ENCODE results near the gene UTS2R.

Gene UTS2R

DNA sequence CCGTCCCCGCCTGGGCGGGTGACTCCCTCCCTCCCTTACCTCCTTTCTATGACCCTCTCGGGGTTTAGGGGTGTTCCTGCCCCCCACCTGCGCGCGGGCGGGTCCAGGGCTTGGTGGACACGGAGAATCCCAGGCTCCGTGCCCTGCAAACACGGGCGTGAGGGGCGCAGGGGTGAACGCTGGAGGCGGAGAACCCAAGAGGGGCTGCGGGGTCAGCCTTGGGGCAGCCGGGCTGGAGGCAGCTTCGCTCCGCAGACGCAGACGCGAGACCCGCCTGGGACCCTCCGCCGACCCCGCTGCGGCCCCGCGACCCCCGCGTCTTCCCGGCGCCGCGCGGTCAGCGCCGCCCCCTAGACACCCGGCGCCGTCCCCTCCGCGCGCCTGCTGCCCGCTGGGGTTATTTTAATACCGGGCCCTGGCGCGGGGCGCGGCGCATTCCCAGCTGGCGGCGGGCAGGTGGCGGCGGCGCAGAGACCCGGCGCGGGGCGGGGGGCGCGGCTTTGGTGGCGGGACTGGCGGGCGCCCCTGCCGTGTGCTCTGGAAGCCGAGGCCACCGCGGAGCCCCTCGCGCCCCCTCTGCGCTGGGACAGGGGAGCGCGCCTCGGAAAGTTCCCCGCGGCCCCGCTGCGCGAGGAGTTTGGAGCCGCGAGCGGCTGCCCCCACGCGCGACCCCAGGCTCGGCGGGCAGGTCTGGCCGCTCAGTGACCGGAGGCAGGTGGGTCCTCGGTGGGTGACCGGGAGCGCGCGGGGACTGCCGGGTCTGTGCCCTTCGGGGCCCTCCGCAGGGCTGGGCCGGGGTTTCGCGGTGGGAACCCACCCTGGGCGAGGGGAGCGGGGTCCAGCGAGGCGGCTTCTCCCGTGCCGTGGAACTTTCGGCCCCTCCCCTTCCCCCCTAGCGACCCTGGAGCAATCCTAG, at the start of gene UTS2R:
Gene UTS2R (plus strand): TSS at position 433 of the 916 bp plus-strand sequence. CDS start 2,560 bp downstream, outside the sequence.
- no peak for DNase-seq

DNA sequence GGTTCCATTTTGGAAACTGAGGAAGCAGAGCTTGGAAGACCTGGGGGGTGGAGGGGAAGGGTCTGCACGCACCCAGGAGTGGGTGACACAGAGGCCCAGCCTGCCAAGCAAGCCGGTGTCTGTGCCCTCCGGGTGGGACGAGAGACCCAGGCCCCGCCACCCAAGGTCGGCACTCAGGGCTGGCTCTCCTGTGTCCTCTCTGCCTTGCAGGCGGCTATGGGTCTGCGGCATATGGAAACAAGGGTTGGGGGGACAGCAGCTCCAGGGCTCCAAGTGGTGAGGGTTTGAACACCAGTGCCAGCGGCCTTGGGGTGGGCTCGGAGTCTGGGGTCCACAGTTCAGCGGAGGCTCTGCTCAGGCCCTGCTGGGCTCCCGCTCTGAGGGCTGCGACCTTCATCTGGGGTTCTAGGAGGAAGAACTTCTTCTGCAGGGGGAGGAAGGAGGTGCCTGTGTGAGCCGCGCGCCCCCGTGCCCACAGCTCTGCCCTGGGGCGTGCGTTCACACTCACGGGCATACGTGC, 49.6 kb upstream of the UTS2R start:
- DNase-seq, result no peak

DNA sequence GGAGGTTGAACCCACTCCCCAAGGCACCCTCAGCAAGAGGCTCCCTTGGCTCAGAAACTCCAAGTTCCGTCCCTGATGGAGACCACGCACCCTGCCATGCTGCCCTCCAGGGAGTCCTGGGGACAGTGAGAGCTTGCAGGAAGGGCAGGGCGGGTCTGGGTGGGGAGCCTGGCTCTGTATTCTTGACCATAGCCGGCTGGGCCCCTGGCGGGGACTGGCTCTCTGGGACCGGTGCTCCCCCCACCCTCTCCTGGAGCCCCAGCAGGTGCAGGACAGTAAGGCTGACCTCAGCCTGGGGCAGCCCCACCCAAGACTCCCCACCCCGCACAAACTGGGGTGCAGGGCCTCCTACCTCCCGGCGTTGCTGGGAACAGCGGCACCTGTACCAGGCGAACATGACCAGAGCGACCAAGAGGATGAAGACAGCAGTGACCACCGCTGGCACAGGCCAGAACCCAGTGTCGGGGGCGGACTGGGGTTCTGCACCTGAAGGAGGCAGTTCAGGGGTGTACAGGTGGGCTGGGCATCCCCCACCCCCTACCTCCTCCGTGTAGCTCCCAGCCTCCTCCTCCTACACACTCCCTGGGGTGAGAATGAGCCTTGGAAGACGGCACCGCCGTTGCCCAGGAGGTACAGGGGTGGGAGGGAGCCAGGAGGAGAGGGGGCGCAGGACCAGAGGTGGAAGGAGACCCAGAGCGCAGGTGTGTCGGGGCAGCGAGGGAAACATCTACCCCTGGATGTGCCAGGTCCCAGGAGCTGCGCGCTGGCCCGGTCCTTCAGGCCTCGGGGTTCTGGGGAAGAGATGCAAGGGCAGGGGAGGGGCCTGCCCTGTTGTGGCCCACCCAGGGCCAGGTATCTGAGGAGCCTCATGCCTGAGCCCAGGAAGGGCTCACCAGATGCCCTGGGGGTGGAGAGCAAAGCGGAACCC, 48.8 kb upstream of the UTS2R start:
- no peak for DNase-seq

DNA sequence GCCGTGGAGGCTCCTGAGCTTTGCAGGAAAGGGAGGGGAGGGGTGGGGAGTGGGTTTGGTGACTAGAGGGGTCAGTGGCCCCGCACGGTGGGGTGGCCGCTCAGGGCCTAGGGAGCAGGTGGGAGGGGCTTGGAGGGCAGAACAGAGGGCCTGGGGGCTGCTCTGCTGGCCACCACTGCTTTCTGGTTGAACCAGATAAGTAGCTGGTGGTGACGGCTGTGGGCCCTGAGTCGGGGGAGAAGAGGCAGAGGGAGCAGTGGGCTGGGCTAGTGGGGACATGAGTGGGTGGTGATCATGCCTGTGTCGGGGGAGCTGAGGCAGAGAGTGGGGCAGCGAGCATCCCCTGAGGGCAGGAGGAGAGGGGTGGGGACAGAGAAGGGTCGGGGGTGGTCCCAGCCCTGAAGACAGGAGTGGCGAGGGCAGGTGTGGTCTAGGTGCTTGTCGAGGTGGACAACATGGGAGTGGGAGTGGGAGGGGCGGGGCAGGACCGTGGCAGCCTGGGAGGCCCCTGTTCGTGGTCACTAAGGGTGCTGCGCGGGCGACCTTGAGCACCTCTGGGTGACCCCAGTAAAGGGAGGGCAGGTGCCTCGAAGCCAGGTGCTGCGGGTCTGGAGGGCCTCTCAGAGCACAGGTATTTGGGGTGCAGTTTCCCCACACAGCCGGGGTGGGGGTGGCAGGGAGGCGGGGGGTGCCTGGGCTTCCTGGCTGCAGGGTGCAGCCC, 47.9 kb upstream of the UTS2R start:
- DNase-seq, result peak; percentile 68

DNA sequence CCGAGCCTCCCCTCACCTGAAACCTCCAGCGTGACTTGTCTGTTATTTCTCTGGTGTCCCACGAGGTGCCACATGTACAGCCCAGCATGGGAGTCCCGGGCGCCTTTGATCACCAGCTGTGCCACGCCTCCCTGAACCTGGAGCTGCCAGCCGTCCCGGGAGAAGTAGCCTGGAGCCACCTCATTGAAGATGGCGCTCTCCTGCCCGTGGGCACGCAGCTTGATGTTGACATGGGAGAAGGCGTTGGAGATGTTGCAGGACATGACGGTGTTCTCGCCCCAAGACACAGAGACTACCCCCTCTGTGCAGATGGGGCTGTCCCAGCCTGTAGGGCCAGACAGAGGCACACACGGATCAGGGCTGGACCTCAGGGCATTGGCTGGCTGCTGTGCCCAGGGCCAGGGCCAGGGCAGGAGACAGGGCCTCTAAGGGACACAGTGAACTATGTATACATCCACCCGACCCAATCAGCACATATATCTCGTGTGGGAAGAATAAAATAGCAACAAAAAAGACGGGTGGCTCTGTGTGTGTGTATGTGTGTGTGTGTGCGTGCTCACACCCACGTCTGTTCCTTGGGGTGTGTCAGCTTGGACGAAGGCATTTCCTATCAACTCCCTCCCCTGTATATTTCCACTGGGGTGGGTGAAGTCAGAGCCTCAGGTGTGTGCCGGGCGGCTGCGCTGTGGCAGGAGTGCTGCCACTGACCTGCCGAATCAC, 46.8 kb upstream of the UTS2R start:
- DNase-seq, result no peak

DNA sequence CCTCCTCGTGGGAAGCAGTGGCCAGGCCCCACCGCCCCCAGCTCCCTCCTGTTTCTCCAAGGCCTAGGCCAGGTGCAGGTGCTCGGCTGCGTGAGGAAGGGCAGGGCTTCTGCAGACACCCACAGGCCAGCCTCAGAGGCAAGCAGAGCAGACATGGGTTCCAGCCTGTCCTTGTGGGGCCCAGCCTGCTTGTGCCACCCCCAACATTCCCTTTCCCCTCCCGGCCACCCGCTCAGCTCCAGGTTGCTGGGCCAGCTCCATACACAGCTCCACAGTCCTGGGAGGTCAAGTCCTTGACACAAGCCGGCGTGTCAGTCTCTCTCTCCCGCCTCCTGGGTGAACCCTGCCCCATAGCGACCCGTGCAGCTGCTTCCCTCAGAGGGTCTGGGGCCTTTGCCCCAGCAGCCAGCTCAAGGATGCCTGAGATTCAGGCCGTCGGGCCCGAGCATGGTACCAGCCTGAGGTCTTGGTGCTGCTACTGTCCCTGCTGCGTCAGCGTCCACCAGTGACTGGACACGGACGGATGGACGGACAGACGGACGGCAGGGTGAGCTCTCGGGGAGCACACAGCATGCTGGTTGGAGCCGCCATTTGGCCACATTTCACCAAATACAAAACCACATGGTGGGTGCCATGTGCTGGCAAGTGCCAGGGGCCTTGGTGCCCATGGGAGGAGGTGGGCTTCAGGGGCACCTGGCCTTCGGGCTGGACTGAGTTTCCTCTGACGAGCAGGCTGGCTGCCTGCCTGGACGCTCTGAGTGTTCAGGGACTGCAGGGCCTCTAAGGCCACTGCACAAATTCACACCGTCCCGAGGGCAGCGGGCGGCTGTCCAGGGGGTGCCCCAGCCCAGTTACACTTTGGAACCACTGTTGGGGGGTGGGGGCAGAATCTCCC, 46.0 kb upstream of the UTS2R start:
- no peak for DNase-seq

DNA sequence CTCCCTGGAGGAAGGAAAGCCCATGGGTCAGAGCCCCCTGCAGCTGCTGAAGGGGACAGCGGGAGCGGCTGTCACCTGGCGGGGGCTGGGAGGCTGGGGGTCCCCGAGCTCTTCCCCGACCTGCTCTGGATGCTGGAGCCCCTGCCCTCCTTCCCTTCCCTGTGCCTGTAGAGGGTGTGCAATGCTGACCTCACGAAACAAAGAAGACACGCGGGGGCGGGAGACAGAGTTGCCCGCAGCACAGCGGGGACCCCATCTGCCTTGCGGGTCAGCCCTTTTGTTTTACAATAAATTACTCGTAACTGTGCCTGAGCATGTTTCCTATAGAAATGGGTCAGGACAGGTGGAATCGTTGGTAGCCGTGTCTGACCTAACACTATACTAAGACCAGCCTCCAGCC, 44.3 kb upstream of the UTS2R start:
- no peak for DNase-seq

DNA sequence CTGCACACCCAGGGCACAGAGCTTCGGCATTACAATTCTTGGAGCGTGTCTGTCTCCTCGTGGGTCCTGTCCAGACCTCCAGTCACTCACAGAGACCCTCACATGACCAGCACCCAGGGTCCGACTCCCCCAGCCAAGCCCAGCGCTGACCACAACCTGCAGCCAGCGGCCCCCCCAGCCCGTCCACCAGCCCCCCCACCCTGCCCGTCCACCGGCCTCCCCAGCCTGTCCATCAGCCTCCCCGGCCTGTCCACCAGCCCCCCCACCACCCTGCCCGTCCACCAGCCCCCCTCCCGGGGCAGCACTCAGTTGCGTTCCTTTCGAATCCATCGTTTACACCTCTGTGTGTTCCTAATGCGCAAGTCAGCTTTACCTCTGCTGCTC, 43.8 kb upstream of the UTS2R start:
- DNase-seq, result no peak

DNA sequence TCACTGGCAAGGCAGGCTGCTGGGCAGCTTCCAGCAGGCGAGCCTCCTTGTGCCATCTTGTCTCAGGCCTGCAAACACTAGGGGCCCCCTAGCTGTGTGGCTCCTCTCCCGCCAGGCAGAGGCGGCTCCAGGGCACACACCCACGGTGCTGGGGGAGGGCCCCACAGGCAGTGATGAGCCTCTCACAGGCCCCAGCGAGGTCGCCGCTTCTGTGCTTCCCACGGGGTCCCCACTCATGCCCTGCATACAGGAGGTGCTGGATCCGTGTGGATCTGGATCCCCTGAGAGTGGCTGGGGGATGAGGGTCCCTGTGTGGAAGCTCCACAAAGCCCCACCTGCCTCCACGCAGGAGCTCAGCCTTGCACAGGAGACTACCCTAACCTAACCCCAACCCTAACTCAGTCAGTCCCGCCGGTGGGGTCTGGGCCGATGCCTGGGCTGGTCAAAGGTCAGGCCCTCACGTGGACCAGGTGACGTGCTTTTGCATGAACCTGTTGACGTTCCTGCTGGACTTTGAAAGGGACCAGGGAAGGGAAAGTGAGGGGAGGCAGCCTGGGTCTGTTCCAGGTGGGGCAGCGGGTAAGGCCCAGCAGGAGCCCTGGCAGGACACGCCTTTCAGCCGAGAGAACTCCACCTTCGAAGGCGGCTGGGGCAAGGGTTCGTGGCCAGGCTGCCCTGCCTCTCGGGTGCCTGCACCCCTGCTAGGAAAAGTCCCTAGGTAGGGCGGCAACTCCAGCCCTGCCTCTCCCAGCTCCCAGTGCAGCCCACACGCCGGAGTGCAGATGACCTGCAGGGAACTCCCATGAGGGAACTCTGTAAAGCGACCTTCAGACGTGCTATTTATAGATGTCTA, 43.2 kb upstream of the UTS2R start:
- peak; percentile 64 for DNase-seq

DNA sequence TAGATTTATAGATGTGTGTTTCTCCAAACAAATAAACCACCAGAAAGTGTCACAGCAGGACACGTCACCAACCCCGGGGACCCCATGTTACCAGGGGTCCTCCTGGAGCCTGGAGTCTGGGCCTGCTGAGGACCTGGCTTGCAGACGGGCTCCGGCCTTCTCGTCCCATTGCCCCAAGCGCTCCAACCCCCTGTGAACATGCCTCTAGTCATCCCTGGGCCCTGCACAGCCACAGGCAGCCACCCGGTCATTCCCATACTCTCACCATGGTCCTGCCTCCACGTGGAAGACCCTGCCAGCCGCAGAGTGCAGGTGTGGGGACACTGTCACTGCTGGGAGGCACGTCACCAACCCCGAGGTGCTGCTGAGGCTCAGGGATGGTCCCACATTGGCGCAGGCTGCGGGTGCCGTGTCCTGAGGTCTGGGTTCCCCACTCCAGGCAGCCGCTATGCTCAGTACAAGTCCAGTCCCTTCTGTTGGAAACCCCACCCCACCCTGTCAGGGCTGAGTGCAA, 42.5 kb upstream of the UTS2R start:
- DNase-seq, result no peak

DNA sequence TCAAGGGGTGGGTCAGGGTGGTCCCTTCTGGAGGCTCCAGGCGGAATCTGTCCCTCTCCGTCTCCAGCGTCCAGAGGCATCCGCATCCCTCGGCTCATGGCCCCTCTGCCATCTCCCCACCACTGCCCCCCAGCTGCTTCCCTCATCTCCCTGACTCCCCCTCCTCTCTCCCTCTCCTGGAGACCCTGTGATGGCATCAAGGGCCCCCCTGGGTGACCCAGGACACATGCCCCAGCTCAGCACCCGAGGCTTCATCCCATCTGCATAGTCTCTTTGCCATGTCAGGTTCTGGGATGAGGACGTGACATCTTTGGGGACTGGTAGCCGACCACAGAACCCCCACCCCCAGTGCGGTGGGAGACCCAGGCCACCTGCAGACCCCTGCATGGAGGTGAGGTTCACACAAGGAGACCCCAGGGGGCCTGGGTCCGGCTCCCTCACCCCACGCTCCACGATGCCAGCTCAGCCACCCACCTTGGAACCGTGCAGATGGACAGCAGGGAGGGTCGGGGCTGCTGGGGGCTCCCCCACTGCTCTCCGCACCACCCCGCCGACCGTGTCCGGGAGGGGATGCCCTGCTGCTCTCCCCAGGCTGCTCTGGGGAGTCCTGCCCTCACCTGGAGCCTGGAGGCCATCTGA, 41.8 kb upstream of the UTS2R start:
- DNase-seq, result no peak

DNA sequence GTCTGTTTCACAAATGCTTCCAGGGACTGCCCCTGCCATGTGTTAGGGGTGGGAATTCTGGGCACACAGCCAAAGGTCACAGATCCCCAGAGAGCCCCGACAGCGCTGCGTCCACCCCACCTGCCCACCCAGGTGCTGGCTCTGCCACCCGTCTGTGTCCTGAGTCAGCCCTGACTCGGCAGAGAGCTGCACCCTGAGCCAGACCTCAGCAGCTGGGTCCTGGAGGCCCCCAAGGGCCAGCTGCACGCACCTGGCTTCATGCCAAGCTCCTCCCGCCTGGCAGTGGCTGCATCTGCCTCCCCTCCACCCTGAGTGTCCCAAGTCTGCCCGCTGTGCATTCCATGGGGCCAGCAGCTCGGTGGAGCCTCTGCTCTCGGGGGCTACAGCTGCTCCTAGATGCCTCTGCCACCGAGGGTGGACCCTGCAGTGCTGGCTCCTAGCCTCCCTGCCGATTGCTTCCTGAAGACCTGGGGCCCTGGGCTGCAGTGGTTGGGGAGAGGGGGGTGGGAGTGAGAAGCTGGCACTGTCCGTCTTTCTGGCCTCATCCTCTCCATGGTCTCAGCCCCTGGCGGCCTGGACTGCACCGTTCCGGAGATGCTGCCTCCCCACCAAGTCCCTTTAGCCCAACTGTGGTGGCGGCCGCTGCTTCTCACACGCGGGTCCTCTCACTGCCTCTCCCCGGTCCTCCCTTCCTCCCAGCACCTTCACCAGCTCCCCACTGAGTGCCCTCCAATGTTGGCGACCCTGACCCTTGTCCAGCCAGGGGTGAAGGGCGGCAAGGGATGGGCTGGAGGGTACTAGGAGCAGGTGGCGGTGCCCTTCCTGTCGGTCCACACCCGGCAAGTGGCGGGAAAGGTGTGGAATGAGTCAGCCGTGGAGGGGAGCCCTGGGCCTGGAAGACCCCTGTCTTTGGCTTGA, 41.0 kb upstream of the UTS2R start:
- DNase-seq, result peak; percentile 71

DNA sequence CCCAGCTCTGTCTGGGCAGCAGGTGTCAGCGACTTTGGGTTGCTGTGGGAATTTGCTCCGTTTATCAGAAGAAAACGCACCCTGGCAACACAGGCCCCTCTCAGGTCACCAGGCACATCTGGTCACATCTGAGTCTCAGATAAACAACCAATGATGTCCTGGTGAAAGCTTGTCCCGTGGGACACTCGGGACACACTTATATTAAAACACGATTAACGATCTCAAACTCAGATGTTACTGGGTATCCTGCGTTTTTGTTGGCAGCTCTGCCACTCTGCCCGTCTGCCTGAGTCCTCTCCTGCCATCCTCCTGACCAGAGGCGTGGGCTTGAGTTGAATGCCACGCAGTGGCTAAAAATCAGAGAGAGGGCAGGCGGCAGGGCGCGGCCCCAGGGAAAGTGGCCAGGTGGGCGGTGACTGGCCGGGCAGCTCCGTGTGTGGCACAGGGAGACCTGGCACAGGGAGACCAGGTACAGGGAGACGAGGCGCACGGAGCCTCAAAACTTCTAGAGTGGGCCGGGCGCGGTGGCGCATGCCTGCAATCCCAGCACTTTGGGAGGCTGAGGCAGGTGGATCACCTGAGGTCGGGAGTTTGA, 40.1 kb upstream of the UTS2R start:
- DNase-seq, result no peak

DNA sequence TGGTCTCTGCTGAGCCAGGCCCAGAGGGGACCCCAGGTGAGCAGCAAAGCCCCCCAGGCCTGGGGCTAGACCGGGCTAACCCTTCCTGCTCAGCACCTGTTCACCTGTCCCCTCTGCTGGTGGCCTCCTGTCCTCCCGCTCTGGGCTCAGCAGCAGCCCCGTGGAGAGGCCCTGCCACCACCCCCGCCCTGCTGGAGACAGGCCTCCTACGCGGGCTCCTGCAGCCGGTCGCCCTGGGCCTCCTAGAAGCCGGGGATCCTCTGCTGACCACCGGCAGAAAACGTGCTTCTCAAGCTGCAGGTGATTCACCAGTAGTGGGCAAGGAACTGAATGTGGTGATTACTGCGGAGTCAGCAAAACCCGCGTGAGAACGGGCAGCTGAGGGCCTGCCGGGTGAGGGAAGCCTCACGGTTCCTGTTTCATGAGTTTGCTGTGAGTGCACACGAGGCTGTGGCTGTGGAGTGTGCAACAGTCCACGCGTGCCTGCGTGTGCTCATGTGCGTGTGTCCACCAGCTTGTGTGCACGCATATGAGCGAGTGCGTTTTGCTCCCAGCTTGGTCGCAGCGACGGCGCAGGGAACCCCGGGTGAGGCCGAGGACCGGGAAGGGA, 38.8 kb upstream of the UTS2R start:
- peak; percentile 65 for DNase-seq

DNA sequence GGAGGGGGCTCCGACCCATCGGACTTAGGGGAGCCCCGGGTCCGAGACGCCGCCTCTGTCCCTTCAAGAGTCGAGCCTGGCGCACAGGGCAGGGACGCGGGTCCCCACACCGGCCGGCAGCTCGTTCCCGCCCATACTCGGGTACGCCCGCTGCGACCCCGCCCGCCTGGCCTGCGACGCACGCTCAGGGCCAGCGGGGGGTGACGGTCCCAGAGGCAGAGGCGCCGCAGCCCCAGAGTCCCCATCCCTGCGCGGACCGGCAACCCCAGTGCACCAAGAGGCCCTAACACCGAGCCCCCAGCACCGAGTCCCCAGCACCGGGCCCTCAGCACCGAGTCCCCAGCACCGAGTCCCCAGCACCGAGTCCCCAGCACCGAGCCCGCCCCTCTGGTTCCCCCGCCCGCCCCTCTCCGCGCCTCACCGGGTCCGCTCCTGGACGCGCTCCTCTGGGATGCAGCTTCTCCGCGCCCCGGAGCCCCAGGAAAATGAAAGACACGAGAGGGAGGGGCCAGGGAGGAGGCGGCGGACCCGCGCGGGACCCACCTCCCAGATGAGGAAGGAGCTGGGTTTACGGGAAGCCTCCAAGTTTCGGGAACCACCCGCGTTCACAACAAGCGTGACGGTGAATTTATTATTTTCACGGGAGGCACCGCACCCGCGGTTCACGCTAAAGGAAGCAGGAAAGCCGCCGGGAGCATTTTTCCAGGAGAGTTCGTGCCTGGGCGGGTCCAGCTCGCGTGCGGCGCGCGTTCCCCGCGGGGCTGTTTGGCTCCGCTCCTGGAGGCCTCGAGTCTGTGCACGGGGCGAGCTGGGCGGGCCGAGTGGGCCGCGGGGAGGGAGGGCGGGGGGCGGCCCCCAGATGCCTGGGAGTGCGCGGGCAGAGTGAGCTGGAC, 38.0 kb upstream of the UTS2R start, which contains the start of gene SECTM1:
Gene SECTM1 (minus strand): TSS at position 488 of the 893 bp plus-strand sequence. CDS start 6,526 bp downstream, outside the sequence.
- DNase-seq, result peak; percentile 51

DNA sequence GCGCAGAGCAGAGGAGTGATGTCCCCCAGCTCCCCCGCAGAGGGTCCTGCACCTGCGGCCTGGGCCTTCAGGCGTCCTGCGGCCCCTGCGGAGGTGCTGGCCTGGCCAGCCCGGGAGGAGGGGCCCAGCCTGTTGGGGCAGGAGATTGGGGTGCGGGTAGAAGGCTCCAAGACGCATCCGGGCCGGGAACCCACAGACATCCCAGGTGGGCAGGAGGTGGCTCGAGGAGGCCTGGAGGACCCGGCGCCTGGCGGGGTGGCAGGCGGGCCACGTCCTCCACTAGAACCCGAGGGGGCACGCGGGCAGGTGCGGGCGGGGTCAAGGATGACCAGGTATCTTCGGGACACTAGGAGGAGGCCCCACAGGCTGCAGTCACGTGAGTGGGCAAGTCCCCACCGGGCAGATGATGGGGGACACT, 37.4 kb upstream of the UTS2R start:
- no peak for DNase-seq

All from hematopoietic multipotent progenitor cell treated with erythropoietin and hydrocortisone succinate and interleukin-3 and kit ligand, for 4 days (in vitro differentiated cells).